Inflammatory macrophage treated with lipopolysaccharide for 1 hour (primary cell): ENCODE results near the gene MAD1L1.

ENCODE experiments used
- DNase-seq, 2 donors: peaks; one replicate each; pipeline ENCODE4 v3.0.0-alpha.2; 2020 to 2022

The MAD1L1 gene

DNA sequence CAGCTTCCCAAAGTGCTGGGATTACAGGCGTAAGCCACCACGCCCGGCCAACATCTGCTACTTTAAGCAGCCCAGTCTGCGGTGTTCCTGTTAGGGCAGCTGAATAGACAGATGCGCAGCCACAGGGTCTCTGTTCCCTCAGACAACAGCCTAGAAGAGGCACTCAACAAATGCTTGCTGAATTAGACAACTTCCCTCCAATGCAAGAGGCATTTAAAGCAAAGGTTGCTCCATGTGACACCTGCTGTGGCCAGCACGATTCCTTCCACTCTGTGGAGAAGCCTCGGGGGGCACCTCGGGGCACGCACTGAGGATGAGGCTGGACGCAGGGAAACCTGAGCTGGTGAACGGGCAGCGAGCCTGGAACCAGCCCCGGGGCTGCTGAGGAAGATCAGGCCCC, 237.8 kb downstream of the MAD1L1 start:
- DNase-seq: no peak

DNA sequence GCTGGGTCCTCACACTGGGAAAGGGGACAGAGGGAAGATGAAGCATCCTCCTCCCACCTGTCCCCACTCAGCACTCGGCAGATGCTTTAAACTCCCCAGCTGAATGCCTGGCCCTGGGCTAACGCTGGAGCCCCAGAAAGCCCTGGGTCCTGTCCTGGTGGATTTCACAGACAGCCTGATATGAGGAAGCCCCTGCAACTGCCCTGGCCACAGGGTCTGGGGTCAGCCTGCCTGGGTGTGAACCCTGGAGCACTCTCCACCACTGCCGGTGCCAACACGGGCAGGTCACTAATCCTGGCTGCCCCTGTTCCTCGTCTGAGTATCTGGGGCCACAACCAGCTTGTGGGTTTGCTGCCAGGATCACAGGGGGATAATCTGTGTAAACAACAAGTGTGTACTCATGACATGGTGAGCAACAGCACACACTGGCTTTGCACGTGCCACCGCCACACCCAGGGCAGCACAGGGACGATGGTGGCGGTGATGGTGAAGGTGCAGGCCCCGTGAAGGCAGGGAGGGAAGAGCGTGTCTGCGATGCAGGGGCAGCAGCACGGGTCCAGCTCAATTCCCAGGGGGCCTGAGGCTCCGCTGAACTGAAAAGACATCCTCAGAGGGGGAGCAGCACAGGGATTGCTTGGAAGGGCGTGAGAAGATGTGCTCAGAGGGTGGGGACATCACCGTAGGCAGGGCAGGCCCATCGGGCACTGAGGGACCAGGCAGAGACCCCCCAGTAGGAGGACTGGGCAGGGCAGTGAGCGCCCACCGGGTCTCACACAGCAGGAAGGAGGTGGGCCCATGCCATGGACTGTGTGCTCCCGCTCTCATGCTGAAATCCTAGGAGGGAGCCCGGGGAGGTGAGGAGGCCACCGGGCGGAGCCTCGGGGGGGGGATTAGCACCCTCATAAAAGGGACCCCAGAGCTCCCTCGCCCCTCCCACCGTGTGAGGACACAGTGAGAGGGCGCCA, 238.7 kb downstream of the MAD1L1 start:
- DNase-seq: no peak

DNA sequence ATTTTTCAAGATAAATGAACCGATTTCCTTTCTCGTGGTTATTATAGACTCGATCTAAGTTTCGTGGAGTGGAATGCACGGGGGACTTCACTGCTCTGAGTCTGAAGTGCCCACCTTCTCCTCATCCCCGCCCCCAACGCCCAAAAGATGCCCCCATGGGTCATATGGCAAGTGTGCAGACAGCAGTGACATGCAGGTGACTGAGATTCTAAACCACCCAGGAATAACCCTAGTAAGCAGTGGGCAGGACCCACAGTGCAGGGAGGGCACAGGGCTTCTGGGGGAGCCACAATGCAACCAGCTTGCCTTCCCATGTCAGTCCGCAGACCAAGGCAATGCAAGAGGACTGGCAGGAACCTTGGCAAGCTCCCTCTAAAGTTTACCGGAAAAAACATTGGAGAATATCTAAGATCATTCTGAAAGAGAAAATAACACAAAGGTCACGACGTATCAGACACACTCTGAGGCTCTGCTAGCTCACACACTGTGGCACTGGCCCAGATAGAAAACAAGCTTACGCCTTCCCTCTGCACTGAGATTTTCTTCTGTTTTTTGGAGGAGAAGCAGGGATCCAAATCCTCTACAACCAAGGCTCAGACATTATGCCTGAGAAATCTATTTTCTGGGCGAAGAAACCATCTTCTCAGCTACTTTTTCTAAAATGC, 239.6 kb downstream of the MAD1L1 start:
- no peak for DNase-seq

DNA sequence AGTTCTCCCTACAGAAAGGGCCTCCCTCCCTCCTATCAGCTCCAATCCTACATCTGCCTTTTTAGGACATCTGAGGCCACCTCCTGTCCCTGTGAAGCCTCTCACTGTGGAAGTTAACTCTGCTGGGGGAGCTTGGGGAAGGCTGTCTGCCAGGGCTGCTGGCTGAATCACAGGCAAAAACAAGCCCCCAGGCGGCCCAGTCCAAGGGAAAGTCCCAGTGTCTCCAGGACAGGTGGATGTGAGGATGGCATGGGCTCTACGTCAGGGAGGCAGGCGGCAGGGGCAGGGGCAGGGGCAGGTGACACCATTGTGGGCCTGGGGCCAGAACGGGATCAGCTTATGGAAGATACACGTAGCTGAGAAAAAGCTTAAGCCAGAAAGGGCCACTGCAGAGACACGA, 240.2 kb downstream of the MAD1L1 start:
- no peak for DNase-seq

DNA sequence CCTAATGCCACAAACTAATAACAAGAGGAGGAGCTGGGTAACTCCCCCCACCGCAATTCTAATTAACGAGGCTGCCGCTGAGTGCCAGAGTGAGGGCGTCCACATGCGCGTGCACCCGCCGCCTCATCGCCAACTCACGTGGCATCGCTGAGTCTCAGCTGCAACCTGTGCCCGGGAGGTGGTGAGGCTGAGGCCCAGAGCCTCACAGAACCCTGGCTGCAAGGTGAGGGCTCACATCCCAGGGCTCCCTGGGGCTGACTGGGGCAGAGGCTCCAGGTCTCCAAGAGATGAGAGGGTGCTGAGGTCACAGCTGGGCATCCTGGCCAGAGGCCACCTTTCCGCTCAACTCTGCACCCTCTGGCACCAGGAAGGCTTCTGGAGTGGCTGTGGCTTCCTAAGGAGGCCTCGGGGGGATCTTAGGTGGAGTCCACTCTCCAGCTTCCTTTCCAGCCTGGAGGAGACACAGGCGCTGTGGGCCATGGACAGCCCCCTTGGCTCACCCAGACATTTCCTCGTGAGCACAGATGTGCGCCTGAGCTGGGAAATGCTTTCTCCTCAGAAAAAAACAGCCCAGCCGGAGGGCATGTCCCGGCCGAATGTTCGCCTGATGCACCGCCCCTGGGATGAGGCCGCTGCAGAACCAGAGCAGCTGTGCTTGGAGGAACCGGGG, 242.6 kb downstream of the MAD1L1 start:
- DNase-seq: no peak

DNA sequence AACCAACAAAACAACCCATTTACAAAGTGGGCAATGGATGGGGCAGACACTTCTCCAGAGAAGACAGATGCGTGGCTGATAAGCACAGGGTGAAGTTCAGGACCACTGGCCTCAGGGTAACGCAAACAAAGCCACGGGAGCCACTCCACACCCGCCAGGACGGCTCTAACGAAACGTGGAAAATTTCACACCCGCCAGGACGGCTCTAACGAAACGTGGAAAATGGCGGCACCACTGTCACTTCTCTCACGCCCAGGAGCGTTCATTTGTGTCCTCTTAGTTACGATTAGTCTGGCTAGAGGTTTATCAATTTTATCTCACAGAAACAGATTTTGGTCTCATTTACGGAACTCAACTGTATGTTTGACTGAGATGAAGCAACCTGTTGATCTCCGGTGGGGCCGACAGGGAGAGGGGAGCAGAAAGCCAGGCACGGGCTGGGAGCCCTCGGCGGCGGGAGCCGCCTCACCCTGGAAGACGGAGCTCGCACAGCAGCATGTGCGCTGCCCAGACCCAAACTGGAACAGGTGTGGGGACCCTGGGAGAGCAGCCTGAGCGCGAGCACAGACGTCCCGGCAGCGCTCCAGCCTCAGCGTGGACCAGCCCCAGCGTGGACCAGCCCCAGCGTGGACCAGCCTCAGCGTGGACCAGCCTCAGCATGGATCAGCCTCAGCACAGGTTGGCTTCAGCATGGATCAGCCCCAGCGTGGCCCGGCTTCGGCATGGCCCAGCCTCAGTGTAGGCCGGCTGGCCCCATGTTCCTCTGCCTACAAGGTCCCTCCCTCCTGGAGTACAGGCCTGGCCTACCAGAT, 243.5 kb downstream of the MAD1L1 start:
- DNase-seq: no peak

DNA sequence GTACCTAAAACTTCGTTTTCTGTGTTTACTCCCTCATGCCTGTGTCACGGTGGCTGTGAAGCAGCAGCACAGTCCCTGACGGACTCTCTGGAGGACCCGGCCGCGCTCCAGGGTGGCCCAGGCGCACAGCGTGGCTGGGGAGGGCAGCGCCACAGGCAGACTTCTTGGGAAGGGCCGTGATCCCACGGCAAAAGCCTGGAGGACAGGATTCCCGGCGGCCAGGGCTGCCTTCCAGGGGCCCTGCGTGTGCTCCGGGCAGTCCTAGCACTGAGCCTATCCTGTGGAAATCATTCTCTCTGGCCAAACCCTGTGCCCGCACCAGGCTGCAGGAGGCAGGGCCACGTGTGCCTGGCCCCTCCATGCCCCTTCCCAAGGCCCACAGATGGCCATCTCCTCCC, 244.2 kb downstream of the MAD1L1 start:
- no peak for DNase-seq

DNA sequence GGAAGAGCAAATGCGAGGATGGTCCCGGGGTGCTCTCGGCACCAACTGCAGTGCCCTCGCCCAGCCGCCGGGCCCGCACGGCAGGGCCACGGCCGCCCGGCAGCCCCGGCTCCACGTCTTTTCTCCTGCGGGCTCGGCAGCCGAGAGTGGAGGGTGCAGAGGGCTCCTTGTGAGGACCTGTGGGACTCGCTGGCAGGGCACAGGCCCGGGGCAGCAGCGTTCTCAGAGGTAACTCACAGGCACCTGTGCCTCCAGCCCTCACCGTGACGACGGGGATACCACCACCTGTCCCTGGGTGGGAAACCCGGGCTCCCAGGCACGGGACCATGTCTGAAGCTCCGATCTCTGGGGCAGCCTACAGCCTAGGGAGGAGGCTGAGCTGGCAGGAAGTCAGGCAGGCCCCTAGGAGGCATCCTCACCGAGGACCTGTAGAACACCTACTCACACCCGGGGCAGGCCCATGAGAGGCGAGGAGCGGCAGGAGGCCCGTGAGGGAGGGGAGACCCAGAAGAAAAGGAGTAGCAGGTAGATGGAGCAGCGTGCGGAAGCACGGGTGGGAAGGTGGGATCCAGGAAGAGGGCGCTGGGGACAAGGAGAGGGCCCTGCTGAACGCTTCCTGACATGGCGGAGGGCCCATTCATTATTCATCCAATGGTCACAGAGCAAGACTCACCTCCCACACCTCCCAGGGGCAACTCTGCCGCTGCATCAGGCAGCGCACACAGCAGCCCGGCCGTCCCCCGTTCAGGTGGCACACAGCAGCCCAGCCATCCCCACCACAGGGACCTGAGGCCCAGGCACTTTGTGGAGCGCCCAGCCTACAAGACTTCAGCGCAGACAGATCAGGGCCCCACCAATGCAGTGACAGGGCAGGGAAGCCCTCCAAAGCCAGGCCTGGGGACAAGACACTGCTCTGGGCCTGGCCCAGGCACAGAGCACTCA, 244.9 kb downstream of the MAD1L1 start:
- DNase-seq: no peak

DNA sequence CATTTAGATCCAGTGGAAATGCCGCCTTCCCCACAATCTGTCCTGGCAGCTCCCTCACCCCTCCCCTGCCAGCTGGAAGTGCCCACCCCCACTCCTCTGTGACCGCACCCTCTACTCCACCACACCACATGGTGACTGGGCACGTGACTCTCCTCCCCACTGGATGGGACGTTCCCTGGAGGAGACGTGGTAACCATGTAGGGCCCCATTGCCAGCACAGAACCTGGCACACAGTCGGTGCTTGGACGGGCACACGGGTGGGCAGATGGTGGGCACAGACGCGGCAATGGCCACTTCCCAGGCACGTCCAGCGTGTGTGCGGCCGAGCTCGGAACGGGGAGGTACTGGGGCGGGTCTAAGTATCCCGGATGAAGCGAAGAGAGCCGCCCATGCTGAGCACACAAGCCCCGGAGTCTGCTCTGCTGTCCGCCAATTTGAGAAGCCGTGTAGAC, 245.6 kb downstream of the MAD1L1 start:
- DNase-seq: no peak

DNA sequence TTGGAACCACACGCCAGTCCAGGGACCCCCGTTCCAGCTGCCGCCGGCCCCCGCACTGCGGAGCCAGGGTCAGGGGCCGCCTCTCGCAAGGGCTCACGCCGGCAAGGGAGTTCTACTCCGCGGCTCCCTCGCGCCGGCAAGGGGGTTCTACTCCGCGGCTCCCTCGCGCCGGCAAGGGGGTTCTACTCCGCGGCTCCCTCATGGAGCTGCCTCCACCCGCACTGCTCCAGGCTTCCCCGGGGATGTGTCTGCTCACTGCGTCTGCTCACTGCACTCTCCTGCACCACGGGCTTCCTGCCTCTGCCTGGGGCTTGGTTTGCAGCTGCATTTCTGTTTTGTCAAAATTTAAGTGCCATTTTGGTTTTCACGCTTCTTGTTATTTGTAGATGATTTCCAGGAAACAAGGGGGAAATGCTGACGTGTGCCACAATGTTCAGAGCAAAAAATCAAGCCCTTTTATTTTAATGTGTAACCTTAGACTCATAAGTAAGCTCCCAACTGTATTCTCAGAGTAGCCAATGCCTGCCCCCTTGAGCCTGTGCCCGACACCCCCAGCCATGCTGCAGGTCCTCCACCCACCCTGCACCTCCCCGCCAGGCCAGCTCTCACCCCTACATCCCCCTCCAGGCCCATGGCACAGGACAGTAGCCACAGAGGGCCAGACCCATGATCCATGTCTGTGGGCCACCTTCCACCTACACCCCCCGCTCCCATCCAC, 246.2 kb downstream of the MAD1L1 start:
- no peak for DNase-seq

DNA sequence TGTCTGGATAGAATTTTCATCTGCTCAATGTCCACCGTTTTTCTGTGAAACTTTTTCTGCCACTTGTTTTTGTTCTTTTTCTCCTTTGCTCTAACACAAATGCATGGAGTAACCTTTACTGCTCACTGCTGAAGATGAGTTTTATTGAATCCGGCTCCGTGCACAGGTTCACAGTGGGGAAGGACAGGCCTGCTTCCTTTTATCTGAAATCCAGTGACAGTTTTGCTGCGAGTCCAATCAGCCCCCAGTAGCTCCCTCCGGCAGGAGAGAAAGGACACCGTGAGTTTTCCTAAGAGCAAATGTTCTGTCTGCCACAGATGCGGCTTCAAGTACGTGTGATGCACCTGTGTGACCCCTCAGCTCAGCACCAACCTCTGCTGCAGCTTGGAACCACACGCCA, 246.8 kb downstream of the MAD1L1 start:
- no peak for DNase-seq

DNA sequence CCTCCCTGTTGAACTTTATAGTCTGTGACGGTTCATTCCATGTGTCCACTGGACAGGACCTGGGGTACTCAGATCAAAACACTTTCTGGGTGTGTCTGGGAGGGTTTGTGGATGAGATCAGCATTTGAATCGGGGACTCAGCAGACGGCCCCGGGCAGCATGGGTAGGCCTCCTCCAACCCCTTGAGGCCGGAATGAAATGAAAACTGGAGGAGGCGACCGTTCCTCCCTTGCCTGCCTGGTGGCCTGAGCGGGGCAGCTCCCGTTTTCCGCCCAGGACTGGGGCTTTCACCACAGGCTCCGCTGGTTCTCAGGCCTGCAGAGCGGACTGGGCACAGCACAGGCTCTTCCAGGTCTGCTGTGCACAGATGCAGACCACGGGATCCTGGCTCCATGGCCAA, 247.7 kb downstream of the MAD1L1 start:
- no peak for DNase-seq

DNA sequence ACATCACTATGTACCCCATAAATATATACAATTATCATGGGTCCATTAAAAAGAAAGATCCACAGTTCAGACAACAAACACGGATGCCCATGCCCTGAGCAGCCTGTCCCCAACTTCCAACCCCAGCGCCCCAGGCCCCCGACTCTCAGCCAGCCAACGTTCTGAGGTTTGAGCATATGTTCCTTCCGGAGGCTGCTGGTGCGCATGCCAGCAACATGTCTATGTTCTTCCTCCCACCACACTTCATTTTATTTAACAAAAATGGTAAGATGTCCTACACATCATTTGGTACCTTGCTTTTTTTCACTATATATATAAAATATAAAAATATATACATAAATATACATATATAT, 250.9 kb downstream of the MAD1L1 start:
- no peak for DNase-seq

DNA sequence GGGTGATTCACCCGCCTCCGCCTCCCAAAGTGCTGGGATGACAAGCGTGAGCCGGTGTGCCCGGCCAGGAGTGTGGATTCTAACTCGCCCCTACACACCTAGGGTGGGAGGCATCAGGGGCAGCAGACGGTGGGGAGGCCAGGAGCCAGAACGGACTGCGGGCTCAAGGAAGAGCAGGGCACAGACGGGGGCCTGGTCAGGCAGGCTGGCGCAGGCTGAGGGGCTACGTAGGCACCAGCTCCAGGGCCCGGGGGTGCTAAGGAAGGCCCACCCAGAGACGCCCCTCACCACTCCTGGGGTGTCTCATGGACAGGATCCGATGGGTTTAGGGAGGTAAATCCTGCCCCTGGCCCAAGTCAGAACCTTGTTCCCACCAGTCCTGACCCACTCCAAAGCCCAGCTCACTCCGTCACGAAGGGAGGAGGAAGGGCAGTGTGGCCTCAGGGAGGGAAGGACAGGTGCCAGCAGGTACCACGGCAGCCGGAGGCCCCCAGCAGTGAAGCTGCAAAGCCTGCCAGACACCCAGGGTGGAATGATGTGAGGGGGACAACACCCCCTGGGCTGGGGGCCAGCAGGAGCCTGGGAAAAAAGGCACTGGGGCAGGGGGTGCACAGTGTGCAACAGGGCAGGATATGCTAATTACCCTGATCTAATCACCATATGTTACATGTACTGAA, 251.4 kb downstream of the MAD1L1 start:
- no peak for DNase-seq

DNA sequence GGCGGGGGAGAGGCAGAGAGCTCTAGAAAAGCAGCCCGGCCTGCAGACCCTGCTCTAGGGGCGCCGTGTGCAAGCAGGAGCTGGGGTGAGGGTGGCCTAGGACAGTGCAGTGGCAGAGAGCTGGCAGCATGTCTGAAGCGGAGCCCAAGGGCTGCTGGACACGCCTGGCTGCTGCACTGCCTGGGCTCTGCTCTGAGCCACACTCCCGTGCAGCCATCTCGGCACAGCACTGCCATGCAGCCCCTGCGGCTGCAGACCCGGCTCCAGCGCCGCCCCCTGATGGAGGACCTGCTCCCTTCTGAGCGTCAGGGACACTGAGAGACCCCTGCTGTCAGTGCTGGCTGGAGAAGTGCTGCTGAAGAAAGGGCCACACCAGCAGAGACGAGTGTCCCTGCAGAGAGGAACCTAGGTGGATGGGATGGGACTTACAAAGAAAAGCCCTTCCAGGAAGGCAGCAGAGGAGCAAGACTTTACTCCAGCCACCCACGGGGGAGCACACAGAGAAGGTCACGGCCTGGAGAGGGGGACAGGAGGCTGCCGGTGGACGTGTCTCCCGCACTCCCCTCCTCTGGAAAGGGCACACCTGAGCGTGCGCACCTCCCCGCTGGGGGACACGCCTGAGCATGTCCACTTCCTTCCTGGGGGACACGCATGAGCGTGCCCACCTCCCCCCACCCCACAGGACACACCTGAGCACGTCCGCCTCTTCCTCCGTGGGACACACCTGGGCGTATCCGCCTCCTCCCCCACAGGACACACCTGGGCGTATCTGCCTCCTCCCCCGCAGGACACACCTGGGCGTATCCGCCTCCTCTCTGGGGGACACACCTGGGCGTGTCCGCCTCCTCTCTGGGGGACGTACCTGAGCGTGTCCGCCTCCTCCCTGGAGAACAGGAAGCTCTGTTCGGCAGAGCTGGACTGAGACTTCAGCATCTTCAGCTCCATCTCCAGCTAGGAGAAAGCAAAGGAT, 252.9 kb downstream of the MAD1L1 start:
- DNase-seq: no peak

DNA sequence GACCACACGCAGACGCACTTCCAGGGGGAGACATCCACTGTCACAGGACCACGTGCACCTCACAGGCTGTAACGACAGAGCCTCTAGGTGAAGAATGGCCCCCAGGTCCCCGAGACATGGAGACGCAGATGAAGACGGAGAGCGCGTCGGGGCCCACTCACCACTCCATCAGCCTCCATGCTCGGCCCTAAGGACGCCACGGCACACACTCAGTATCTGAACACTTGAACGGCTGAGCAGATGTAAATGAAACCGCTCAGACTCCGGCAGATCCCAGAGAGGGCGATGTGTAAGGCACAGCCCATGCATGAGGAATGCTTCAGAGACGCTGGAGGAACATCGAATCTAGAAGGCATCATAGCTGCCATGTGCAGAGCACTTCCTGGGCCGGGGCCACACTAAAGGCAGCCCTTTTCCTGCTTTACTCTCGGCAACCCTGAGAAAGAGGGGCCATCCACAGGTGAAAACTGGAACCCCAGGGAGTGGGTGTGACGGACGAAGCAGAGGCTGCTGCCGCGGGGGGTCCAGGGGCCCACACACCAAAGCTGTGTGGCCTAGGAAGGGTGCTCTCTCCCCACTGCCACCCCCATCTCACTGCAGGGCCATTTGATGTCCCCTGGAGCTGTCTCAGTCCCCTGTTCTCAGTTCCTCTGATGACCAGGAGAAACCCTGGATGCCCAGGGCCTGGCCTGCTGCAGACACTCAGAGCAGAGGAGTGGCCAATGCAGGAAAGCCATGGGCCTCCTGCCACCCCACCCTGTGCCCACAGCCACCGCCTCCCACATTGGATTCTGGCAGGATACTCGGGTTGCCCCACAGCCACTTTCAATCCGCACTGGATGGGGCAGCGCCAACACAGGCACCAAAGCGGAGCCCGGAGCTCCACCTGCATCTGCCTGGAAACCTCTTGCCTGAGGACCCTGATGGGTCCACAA, 253.8 kb downstream of the MAD1L1 start:
- DNase-seq: no peak

DNA sequence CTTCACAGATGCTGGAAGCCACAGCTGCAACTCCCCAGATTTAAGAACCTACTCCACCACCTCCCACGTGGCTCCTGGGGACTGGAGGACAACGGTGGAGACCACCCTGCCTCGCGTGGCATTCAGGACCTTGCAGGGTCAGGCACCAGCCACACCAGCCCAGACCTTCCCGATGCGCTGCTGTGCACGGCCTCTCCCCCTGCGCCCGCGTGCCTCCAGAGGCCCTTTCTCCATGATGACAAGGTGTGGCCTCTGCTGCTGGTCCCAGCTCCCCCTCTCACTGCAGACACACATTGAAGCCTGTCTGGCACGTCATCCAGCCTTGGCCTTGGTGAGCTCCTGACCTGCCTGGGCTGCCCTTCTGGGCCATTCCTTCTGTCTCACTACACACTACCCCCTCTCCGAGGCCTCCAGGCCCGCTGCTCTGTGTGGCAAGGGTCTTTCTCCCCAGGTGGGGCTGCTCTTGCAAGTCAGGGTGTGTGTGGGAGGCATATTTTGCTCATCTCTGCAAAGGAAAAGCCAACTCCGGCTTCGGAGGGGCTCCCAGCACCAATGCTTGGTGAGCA, 254.8 kb downstream of the MAD1L1 start:
- no peak for DNase-seq
